Lung (tissue), 12 donors: ENCODE measurements around the gene PTPN14. TPM values are rescaled to one million over a fixed set of nuclear protein-coding genes. Genes with fewer than 3 reads are reported as not detected.

Experiments used
- ATAC-seq: fragments of 200-7000 bp; cut with Tn5 transposase; one replicate; pipeline ENCODE4 v1.9.1; 2020; ENCODE audit warnings: moderate number of reproducible peaks; ENCODE audit not compliant: insufficient read depth, low FRiP score
- DNase-seq, 3 donors: peaks; one replicate each; pipeline ENCODE4 v3.0.0-alpha.2; 2013 to 2017
- H3K27ac ChIP-seq, 2 donors: one replicate each; pipeline ENCODE4 v1.5.1; 2013; ENCODE audit warnings: mild to moderate bottlenecking in 2 of 2, moderate library complexity in 2 of 2, control low read depth in 1 of 2, inconsistent platforms in 1 of 2, low read depth in 1 of 2, low read length in 1 of 2
- H3K27me3 ChIP-seq, 3 donors: one replicate each; pipeline ENCODE4 v1.5.1; 2013; ENCODE audit warnings: low read length in 2 of 3; ENCODE audit not compliant: control insufficient read depth in 3 of 3, insufficient read depth in 3 of 3
- H3K36me3 ChIP-seq, 4 donors: one replicate each; pipeline ENCODE4 v1.5.1; 2013; ENCODE audit warnings: low read length in 4 of 4, mild to moderate bottlenecking in 1 of 4, moderate library complexity in 1 of 4; ENCODE audit not compliant: control insufficient read depth in 4 of 4, insufficient read depth in 4 of 4
- H3K4me1 ChIP-seq, 5 donors: one replicate each; pipeline ENCODE4 v1.5.1; 2013; ENCODE audit warnings: low read length in 5 of 5, mild to moderate bottlenecking in 2 of 5, moderate library complexity in 1 of 5; ENCODE audit not compliant: control insufficient read depth in 5 of 5, insufficient read depth in 5 of 5
- H3K4me3 ChIP-seq: one replicate; pipeline ENCODE4 v1.5.1; 2013; ENCODE audit warnings: mild to moderate bottlenecking, control low read depth, moderate library complexity
- H3K9ac ChIP-seq, 2 donors: one replicate each; pipeline ENCODE4 v1.5.1; 2013; ENCODE audit warnings: low read length in 2 of 2, control low read depth in 1 of 2; ENCODE audit not compliant: insufficient read depth in 1 of 2
- H3K9me3 ChIP-seq, 4 donors: one replicate each; pipeline ENCODE4 v1.5.1; 2013; ENCODE audit warnings: low read length in 3 of 4, mild to moderate bottlenecking in 1 of 4, moderate library complexity in 1 of 4; ENCODE audit not compliant: control insufficient read depth in 4 of 4, insufficient read depth in 3 of 4
- WGBS, 2 donors: extraction: QIAGEN DNeasy Blood & Tissue Kit; methylation state at CpG; one replicate each; pipeline ENCODE4 v1.1.7; 2013; 5-methylcytosine and 5-hydroxymethylcytosine counted together
- polyA plus RNA-seq, 2 donors: library from polyadenylated mRNA; stranded (reverse); fragments of 200-250 nt; gene quantifications; one replicate each; pipeline ENCODE4 v1.2.1, GENCODE V29; 2013
- total RNA-seq, 2 donors: library from RNA; depleted of rRNA in 1 of 2; stranded (reverse); fragments of >200 nt in 1 of 2; gene quantifications; one replicate each; pipeline ENCODE4 v1.2.1, GENCODE V29; 2014 to 2021
- TF ChIP-seq, protein P1 (sequence below): IDR thresholded peaks from 2 replicates; pipeline ENCODE4 v1.5.1; 2012; ENCODE audit warnings: mild to moderate bottlenecking; ENCODE audit errors: control extremely low read depth, extremely low read depth
- donor health status: control.
- donor health status: control.
- donor health status: Bipolar disorder and iron deficiency.
- donor health status: healthy.
- donor health status: DM: yes; HTN: yes; CAD: no.

Gene PTPN14
- total and polyA plus RNA-seq, 4 donors = 4.4 to 43.2 (median 15.2) TPM

DNA sequence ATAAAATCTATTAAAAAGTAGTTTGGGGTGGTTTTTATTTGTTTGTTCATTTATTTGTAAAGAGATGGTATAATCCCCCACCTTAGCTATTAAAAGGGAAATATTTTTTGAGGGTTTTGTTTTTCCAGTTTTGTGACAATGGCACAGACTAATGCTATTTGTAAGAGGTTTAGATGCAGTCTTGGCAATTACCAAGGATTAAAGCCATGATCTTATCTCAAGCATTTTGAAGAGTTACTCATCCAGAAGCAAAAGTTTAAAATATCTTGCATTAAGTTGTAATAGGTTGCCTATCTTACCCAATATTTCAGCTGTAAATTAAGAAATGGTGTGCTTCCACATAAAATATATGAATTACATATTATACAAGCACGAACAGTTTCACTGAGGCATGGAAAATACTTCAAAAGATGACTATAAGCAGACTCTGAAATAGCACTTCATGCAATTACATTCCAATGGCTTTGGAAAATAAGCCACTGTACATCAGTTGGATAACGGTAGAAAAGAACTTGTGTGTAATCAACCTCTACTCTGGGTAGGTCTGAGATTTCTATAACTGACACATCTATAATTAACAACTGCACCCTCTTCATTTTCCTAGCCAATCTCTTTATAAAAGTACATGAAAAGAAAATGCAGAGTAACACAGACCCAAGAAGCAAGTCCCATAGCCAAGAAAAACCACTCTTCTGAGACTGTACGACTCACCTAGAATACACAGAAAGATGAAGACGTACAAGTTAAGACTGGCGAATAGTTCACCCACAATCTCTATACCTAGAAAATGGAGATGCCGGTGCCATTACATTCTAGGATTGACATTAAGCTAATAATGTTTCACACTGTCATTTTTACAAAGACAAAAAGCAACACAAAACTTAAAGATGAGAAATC lies 95.2 kb downstream of the PTPN14 start:
- Histone ChIP-seq H3K9ac (no peak overlapping the region), H3K27ac (no peak overlapping the region), H3K9me3 (peaks cover 0 to 2% (median 0%) of the 10 kb centered on the region in 4 donors), H3K4me1 (peaks cover 0 to 12% (median 1%) of the 10 kb centered on the region in 5 donors), H3K27me3 (no peaks in the 10 kb centered on the region), H3K4me3 (no peak overlapping the region), H3K36me3 (peaks cover 0 to 1% (median 0%) of the 10 kb centered on the region in 4 donors)
- TF ChIP-seq, protein P1, sequence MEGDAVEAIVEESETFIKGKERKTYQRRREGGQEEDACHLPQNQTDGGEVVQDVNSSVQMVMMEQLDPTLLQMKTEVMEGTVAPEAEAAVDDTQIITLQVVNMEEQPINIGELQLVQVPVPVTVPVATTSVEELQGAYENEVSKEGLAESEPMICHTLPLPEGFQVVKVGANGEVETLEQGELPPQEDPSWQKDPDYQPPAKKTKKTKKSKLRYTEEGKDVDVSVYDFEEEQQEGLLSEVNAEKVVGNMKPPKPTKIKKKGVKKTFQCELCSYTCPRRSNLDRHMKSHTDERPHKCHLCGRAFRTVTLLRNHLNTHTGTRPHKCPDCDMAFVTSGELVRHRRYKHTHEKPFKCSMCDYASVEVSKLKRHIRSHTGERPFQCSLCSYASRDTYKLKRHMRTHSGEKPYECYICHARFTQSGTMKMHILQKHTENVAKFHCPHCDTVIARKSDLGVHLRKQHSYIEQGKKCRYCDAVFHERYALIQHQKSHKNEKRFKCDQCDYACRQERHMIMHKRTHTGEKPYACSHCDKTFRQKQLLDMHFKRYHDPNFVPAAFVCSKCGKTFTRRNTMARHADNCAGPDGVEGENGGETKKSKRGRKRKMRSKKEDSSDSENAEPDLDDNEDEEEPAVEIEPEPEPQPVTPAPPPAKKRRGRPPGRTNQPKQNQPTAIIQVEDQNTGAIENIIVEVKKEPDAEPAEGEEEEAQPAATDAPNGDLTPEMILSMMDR = no peak
- ATAC-seq (no peak), DNase-seq (no peak)
- 87 to 94% methylated on average over 6 of the region's 6 CpGs for WGBS, 2 donors

DNA sequence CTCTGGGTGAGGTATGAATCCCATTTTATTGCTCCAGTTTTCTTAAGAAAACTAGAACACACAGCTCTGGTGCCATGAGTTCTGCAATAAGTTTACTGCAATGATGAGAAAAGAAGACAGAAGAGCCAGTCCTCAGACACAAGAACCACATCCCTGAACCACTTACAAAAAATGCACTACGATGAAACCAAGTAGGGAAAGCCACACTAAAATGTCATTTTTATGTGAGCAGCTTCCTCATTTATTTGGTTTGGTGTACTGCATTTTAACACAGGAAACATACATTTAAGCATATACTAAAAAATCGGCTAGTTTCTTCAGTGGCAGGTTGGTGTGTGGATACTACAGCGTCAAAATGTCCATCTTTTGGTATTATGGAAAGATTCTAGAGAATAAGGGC lies 95.9 kb downstream of the PTPN14 start:
- Histone ChIP-seq H3K9me3 (peaks cover 0 to 2% (median 0%) of the 10 kb centered on the region in 4 donors), H3K36me3 (peaks cover 0 to 1% (median 0%) of the 10 kb centered on the region in 4 donors), H3K4me1 (peaks cover 0 to 12% (median 1%) of the 10 kb centered on the region in 5 donors), H3K27me3 (no peaks in the 10 kb centered on the region), H3K9ac (no peak overlapping the region), H3K4me3 (no peak overlapping the region), H3K27ac (no peak overlapping the region)
- no peak for ATAC-seq
- WGBS, 2 donors = 42 to 68% methylated on average over 3 of the region's 3 CpGs
- TF ChIP-seq, protein P1 = no peak
- DNase-seq = no peak

DNA sequence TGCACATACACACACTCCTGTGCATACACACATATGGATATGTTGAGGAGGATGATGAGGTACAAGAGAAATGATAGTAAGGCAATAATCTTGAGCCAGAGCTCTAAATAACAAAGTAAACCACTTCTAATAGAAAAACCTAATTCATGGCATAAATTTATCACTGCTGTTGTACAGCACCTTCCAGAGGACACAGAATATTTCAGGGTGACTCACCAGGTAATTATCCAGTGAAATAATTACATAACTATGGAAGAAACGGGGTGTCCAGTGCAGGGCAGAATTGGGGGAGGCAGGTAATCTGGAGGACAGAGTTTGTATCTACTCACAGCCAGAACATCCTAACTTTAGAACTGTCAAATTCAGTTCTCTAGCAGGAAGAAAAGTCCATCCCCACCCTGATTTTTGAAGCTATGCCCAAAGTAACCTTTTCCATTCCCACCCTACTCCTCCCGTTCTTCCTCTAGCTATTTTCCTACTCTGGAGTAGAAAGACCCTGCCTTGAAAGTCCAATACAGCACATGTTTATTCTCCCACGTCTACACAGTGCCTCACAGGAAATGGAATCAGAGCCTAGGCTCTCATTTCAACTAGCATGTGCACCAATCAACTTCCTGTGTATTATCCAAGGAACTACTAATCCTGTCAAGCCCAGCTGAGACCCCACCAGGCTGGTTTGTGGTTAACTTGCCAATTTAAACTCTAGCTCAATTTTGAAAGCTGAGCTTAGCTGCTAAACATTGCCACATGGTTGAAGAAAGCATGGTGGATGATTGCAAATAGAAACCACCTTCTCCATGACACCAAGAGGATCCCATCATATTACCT lies 96.6 kb downstream of the PTPN14 start:
- DNase-seq = peak in 1 of 3 donors; percentile 31
- 48 to 54% methylated on average over 3 of the region's 3 CpGs for WGBS, 2 donors
- Histone ChIP-seq H3K36me3 (peaks cover 0 to 1% (median 0%) of the 10 kb centered on the region in 4 donors), H3K9ac (no peak overlapping the region), H3K27me3 (no peaks in the 10 kb centered on the region), H3K9me3 (no peaks in the 10 kb centered on the region), H3K4me1 (peaks cover 0 to 12% (median 0%) of the 10 kb centered on the region in 5 donors), H3K4me3 (no peak overlapping the region), H3K27ac (no peak overlapping the region)
- ATAC-seq = no peak
- TF ChIP-seq, protein P1 = no peak
